ENCODE data around the gene ME1. TPM values are rescaled to one million over a fixed set of nuclear protein-coding genes. Genes with fewer than 3 reads are reported as not detected.

The ME1 gene
- total and polyA plus RNA-seq, 5 donors = 33.2 to 43.7 (median 37.2) TPM

Other genes with a start within 250 kb of the ME1 start
- 10 to 100 TPM; 15.1 to 31.1 (median 18.5) TPM for gene PGM3, start 237.8 kb downstream of the ME1 start, total RNA-seq
- 5.8 TPM for gene PGM3, start 237.8 kb downstream of the ME1 start, polyA plus RNA-seq
- 1 to 10 TPM; 4.3 to 6.3 (median 5.7) TPM for gene RWDD2A, start 237.7 kb downstream of the ME1 start, total RNA-seq
- gene RWDD2A, start 237.7 kb downstream of the ME1 start, polyA plus RNA-seq = 3.6 TPM
- gene PRSS35, start 81.5 kb upstream of the ME1 start, total RNA-seq = 10 to 100 TPM in 2 of 4 donors, 1 to 10 TPM in 2; 6.6 to 18.9 (median 10.9) TPM
- 9.3 TPM for gene PRSS35, start 81.5 kb upstream of the ME1 start, polyA plus RNA-seq

Data from right cardiac atrium (tissue), 5 donors.